ENCODE results near the gene UBE2J2. TPM values are rescaled to one million over a fixed set of nuclear protein-coding genes. Genes with fewer than 3 reads are reported as not detected.

Gene UBE2J2
- total and polyA plus RNA-seq, 2 of the 8 experiments (the other 6 are each of a cell fraction or from before 2014, with no cell fraction given): 33.6 to 67.9 TPM

- no peak for FAIRE-seq
- Histone ChIP-seq H3K4ac (replicated peaks; ENCODE audit: insufficient read length, low read depth, low read length) (no peak overlapping the region), H4K5ac (ENCODE audit: insufficient read length, low read depth, low read length) (no peak overlapping the region), H3K36me3 (ENCODE audit: control insufficient read depth in 2 of 4, insufficient read depth in 4 of 4, low read length in 3 of 4) (peaks cover 0 to 10% (median 0%) of the 10 kb centered on the region in 4 experiments; a peak in 4 of 8 replicates), H3K27ac (ENCODE audit: low read depth, low read length) (no peak overlapping the region), H2AK5ac (ENCODE audit: low read depth, low read length) (no peak overlapping the region), H3K4me1 (replicated peaks in 1 of 4; ENCODE audit: control insufficient read depth in 3 of 4, insufficient read depth in 4 of 4, low read length in 3 of 4) (no peaks in the 10 kb centered on the region; a peak in 1 of 7 replicates), H2BK20ac (ENCODE audit: low read length) (no peak overlapping the region), H3K79me1 (ENCODE audit: low read depth, low read length) (no peaks in the 10 kb centered on the region), H3K9me3 (ENCODE audit: insufficient read depth in 2 of 2, low read depth in 1 of 2, low read length in 1 of 2) (no peaks in the 10 kb centered on the region), H2BK12ac (ENCODE audit: low read depth, low read length) (no peak overlapping the region), H4K20me1 (replicated peaks in 1 of 2; ENCODE audit: control insufficient read depth in 1 of 2, insufficient read depth in 2 of 2, low read length in 2 of 2) (peaks cover 3 to 6% of the 10 kb centered on the region in 2 experiments), H3K23me2 (ENCODE audit: low read depth, low read length) (no peaks in the 10 kb centered on the region), H4K91ac (replicated peaks; ENCODE audit: insufficient read length, low read length) (no peak overlapping the region), H2AFZ (ENCODE audit: low read length) (no peak overlapping the region), H3K23ac (ENCODE audit: insufficient read length) (no peak overlapping the region), H3K27me3 (replicated peaks in 1 of 4; ENCODE audit: control insufficient read depth in 3 of 4, extremely low read depth in 1 of 4, insufficient read depth in 3 of 4, low read length in 3 of 4) (no peaks in the 10 kb centered on the region), H4K8ac (ENCODE audit: extremely low read depth, insufficient read depth, low read length) (no peak overlapping the region; the same call in none of the 2 replicates), H3K4me2 (ENCODE audit: insufficient read depth in 1 of 2, low read depth in 2 of 2, low read length in 2 of 2) (no peak overlapping the region), H3K56ac (replicated peaks; ENCODE audit: insufficient read length, low read depth, low read length) (no peak overlapping the region), H2BK120ac (replicated peaks; ENCODE audit: low read depth, low read length) (no peak overlapping the region), H3K14ac (ENCODE audit: insufficient read length) (no peak overlapping the region), H3K18ac (ENCODE audit: extremely low read depth, low read length) (no peak overlapping the region), H3K9ac (replicated peaks in 1 of 4; ENCODE audit: extremely low read depth in 1 of 4, low read depth in 3 of 4, low read length in 3 of 4) (no peak overlapping the region), H2BK15ac (ENCODE audit: low read length) (no peak overlapping the region), H3K4me3 (ENCODE audit: extremely low read depth in 1 of 4, insufficient read depth in 2 of 4, low read depth in 3 of 4, low read length in 4 of 4) (no peak overlapping the region), H2BK5ac (ENCODE audit: low read depth, low read length) (no peak overlapping the region), H3K79me2 (ENCODE audit: control insufficient read depth in 1 of 2, insufficient read depth in 2 of 2, low read length in 2 of 2) (no peaks in the 10 kb centered on the region)
- TF ChIP-seq EZH2 (IDR thresholded peaks at IDR 0.05; ENCODE audit: low read depth, low read length, severe bottlenecking) (no peak), CTBP2 (IDR thresholded peaks at IDR 0.05; ENCODE audit: borderline replicate concordance, insufficient read depth, insufficient read length, low read length) (no peak), POU5F1 (IDR thresholded peaks at IDR 0.05; ENCODE audit: low read depth, low read length) (no peak), MAFK (IDR thresholded peaks at IDR 0.05; ENCODE audit: low read depth, low read length) (no peak)
- ChIA-PET CTCF (ENCODE audit: partially characterized antibody) (interaction anchor here (0.6 to 2.2 kb wide), 5 partner anchors 17 to 149 kb away, joined by 3 to 9 read pairs (median 3); partner anchors contain the start of gene TTLL10), POLR2A (ENCODE audit: partially characterized antibody) (no interaction called here)
- DNase-seq (ENCODE audit: low read depth in 1 of 2, low spot score in 2 of 2): no peak
- WGBS, 2 experiments (ENCODE audit: extremely low coverage in 1 of 2, insufficient coverage in 1 of 2, insufficient read length in 1 of 2, insufficient replicate concordance in 2 of 2, low coverage in 1 of 2, low lambda C conversion rate in 2 of 2, missing lambda C conversion rate in 1 of 2): 93% methylated on average over 16 of the region's 24 CpGs; no CpG with 5 or more reads in 1 of the 2 experiments
Measured at GRCh38 chr1:1212780-1213344, 60.8 kb downstream of the UBE2J2 start.

Data from H1 (cell line).